ENCODE results near the gene C2orf42. TPM values are rescaled to one million over a fixed set of nuclear protein-coding genes. Genes with fewer than 3 reads are reported as not detected.

The C2orf42 gene
- total and polyA plus RNA-seq, 10 of the 15 experiments (the other 5 are each of a cell fraction or from before 2014, with no cell fraction given), result 5.5 to 19.8 (median 11.5) TPM

- peak; percentile 79 for TF ChIP-seq RELB (IDR thresholded peaks at IDR 0.05; ENCODE audit: low read depth)
- peak; percentile 46 for TF ChIP-seq MLLT1 (IDR thresholded peaks at IDR 0.05)
- no peak for TF ChIP-seq IRF5 (IDR thresholded peaks at IDR 0.05; ENCODE audit: borderline replicate concordance)
- TF ChIP-seq ATF3 (IDR thresholded peaks at IDR 0.05; ENCODE audit: borderline replicate concordance, extremely low read depth, low read depth, low read length), result peak; percentile 24; the same call in 1 of the 2 replicates
- no peak for TF ChIP-seq ZBTB4 (CRISPR knock-in tag; IDR thresholded peaks at IDR 0.05)
Observed at GRCh38 chr2:70190418-70191243, at the start of gene C2orf42 (continued).
